ENCODE data around the gene HMCN1.

The HMCN1 gene

GRCh38 chr1:185960422-185961321 is 226.5 kb downstream of the HMCN1 start:
- no peak overlapping the region for H3K9ac ChIP-seq (ENCODE audit: low read length in 2 of 2)
- H3K4me1 ChIP-seq (ENCODE audit: control insufficient read depth, insufficient read depth, low read length): no peaks in the 10 kb centered on the region
- H3K36me3 ChIP-seq (ENCODE audit: control insufficient read depth in 2 of 2, insufficient read depth in 2 of 2, low read length in 2 of 2): no peaks in the 10 kb centered on the region
- no peaks in the 10 kb centered on the region for H3K27me3 ChIP-seq (ENCODE audit: control insufficient read depth in 1 of 2, insufficient read depth in 2 of 2, low read length in 2 of 2)
- H3K9me3 ChIP-seq (ENCODE audit: control insufficient read depth in 2 of 2, low read length in 2 of 2): no peaks in the 10 kb centered on the region
- no peak overlapping the region for H3K4me3 ChIP-seq (ENCODE audit: low read length in 2 of 2)
- H3K27ac ChIP-seq (ENCODE audit: low read length): no peak overlapping the region

GRCh38 chr1:185961664-185962063 is 227.5 kb downstream of the HMCN1 start:
- Histone ChIP-seq H3K4me1 (ENCODE audit: control insufficient read depth, insufficient read depth, low read length) (no peaks in the 10 kb centered on the region), H3K4me3 (ENCODE audit: low read length in 2 of 2) (no peak overlapping the region), H3K27ac (ENCODE audit: low read length) (no peak overlapping the region), H3K36me3 (ENCODE audit: control insufficient read depth in 2 of 2, insufficient read depth in 2 of 2, low read length in 2 of 2) (no peaks in the 10 kb centered on the region), H3K9me3 (ENCODE audit: control insufficient read depth in 2 of 2, low read length in 2 of 2) (no peaks in the 10 kb centered on the region), H3K9ac (ENCODE audit: low read length in 2 of 2) (no peak overlapping the region), H3K27me3 (ENCODE audit: control insufficient read depth in 1 of 2, insufficient read depth in 2 of 2, low read length in 2 of 2) (no peaks in the 10 kb centered on the region)

- no peak overlapping the region for H3K9ac ChIP-seq (ENCODE audit: low read length in 2 of 2)
- H3K27me3 ChIP-seq (ENCODE audit: control insufficient read depth in 1 of 2, insufficient read depth in 2 of 2, low read length in 2 of 2): no peaks in the 10 kb centered on the region
- no peak overlapping the region for H3K4me3 ChIP-seq (ENCODE audit: low read length in 2 of 2)
- H3K9me3 ChIP-seq (ENCODE audit: control insufficient read depth in 2 of 2, low read length in 2 of 2): no peaks in the 10 kb centered on the region
- H3K36me3 ChIP-seq (ENCODE audit: control insufficient read depth in 2 of 2, insufficient read depth in 2 of 2, low read length in 2 of 2): no peaks in the 10 kb centered on the region
- no peak overlapping the region for H3K27ac ChIP-seq (ENCODE audit: low read length)
- no peaks in the 10 kb centered on the region for H3K4me1 ChIP-seq (ENCODE audit: control insufficient read depth, insufficient read depth, low read length)
These were observed 230.8 kb downstream of the HMCN1 start for GRCh38 chr1:185964946-185965345.

- H3K4me3 ChIP-seq (ENCODE audit: low read length in 2 of 2): no peak overlapping the region
- no peak overlapping the region for H3K27ac ChIP-seq (ENCODE audit: low read length)
- H3K9me3 ChIP-seq (ENCODE audit: control insufficient read depth in 2 of 2, low read length in 2 of 2): no peaks in the 10 kb centered on the region
- H3K4me1 ChIP-seq (ENCODE audit: control insufficient read depth, insufficient read depth, low read length): no peaks in the 10 kb centered on the region
- H3K9ac ChIP-seq (ENCODE audit: low read length in 2 of 2): no peak overlapping the region
- no peaks in the 10 kb centered on the region for H3K36me3 ChIP-seq (ENCODE audit: control insufficient read depth in 2 of 2, insufficient read depth in 2 of 2, low read length in 2 of 2)
- H3K27me3 ChIP-seq (ENCODE audit: control insufficient read depth in 1 of 2, insufficient read depth in 2 of 2, low read length in 2 of 2): no peaks in the 10 kb centered on the region
These were observed 231.7 kb downstream of the HMCN1 start for GRCh38 chr1:185965870-185966269.

GRCh38 chr1:185966471-185966870 is 232.3 kb downstream of the HMCN1 start:
- no peak overlapping the region for H3K9ac ChIP-seq (ENCODE audit: low read length in 2 of 2)
- H3K4me3 ChIP-seq (ENCODE audit: low read length in 2 of 2): no peak overlapping the region
- H3K27me3 ChIP-seq (ENCODE audit: control insufficient read depth in 1 of 2, insufficient read depth in 2 of 2, low read length in 2 of 2): no peaks in the 10 kb centered on the region
- H3K36me3 ChIP-seq (ENCODE audit: control insufficient read depth in 2 of 2, insufficient read depth in 2 of 2, low read length in 2 of 2): no peaks in the 10 kb centered on the region
- no peak overlapping the region for H3K27ac ChIP-seq (ENCODE audit: low read length)
- no peaks in the 10 kb centered on the region for H3K4me1 ChIP-seq (ENCODE audit: control insufficient read depth, insufficient read depth, low read length)
- H3K9me3 ChIP-seq (ENCODE audit: control insufficient read depth in 2 of 2, low read length in 2 of 2): no peaks in the 10 kb centered on the region

- Histone ChIP-seq H3K9ac (ENCODE audit: low read length in 2 of 2) (no peak overlapping the region), H3K4me3 (ENCODE audit: low read length in 2 of 2) (no peak overlapping the region), H3K27me3 (ENCODE audit: control insufficient read depth in 1 of 2, insufficient read depth in 2 of 2, low read length in 2 of 2) (no peaks in the 10 kb centered on the region), H3K27ac (ENCODE audit: low read length) (no peak overlapping the region), H3K9me3 (ENCODE audit: control insufficient read depth in 2 of 2, low read length in 2 of 2) (no peaks in the 10 kb centered on the region), H3K4me1 (ENCODE audit: control insufficient read depth, insufficient read depth, low read length) (no peaks in the 10 kb centered on the region), H3K36me3 (ENCODE audit: control insufficient read depth in 2 of 2, insufficient read depth in 2 of 2, low read length in 2 of 2) (no peaks in the 10 kb centered on the region)
These were observed 234.8 kb downstream of the HMCN1 start for GRCh38 chr1:185969028-185969427.

GRCh38 chr1:185969524-185969991 is 235.4 kb downstream of the HMCN1 start:
- no peak overlapping the region for H3K4me3 ChIP-seq (ENCODE audit: low read length in 2 of 2)
- H3K36me3 ChIP-seq (ENCODE audit: control insufficient read depth in 2 of 2, insufficient read depth in 2 of 2, low read length in 2 of 2): no peaks in the 10 kb centered on the region
- no peaks in the 10 kb centered on the region for H3K4me1 ChIP-seq (ENCODE audit: control insufficient read depth, insufficient read depth, low read length)
- H3K9ac ChIP-seq (ENCODE audit: low read length in 2 of 2): no peak overlapping the region
- H3K27me3 ChIP-seq (ENCODE audit: control insufficient read depth in 1 of 2, insufficient read depth in 2 of 2, low read length in 2 of 2): no peaks in the 10 kb centered on the region
- H3K27ac ChIP-seq (ENCODE audit: low read length): no peak overlapping the region
- H3K9me3 ChIP-seq (ENCODE audit: control insufficient read depth in 2 of 2, low read length in 2 of 2): no peaks in the 10 kb centered on the region

- no peak overlapping the region for H3K9ac ChIP-seq (ENCODE audit: low read length in 2 of 2)
- H3K4me1 ChIP-seq (ENCODE audit: control insufficient read depth, insufficient read depth, low read length): no peaks in the 10 kb centered on the region
These were observed 237.5 kb downstream of the HMCN1 start for GRCh38 chr1:185971688-185972087.

GRCh38 chr1:185972096-185972850 is 238.1 kb downstream of the HMCN1 start:
- no peak overlapping the region for H3K4me3 ChIP-seq (ENCODE audit: low read length in 2 of 2)
- no peak overlapping the region for H3K9ac ChIP-seq (ENCODE audit: low read length in 2 of 2)
- H3K27me3 ChIP-seq (ENCODE audit: control insufficient read depth in 1 of 2, insufficient read depth in 2 of 2, low read length in 2 of 2): no peaks in the 10 kb centered on the region
- no peak overlapping the region for H3K27ac ChIP-seq (ENCODE audit: low read length)
- no peaks in the 10 kb centered on the region for H3K9me3 ChIP-seq (ENCODE audit: control insufficient read depth in 2 of 2, low read length in 2 of 2)
- no peaks in the 10 kb centered on the region for H3K36me3 ChIP-seq (ENCODE audit: control insufficient read depth in 2 of 2, insufficient read depth in 2 of 2, low read length in 2 of 2)
- no peaks in the 10 kb centered on the region for H3K4me1 ChIP-seq (ENCODE audit: control insufficient read depth, insufficient read depth, low read length)

More at GRCh38 chr1:185971688-185972087, 237.5 kb downstream of the HMCN1 start:
- Histone ChIP-seq H3K9me3 (ENCODE audit: control insufficient read depth in 2 of 2, low read length in 2 of 2) (no peaks in the 10 kb centered on the region), H3K36me3 (ENCODE audit: control insufficient read depth in 2 of 2, insufficient read depth in 2 of 2, low read length in 2 of 2) (no peaks in the 10 kb centered on the region), H3K27ac (ENCODE audit: low read length) (no peak overlapping the region), H3K4me3 (ENCODE audit: low read length in 2 of 2) (no peak overlapping the region), H3K27me3 (ENCODE audit: control insufficient read depth in 1 of 2, insufficient read depth in 2 of 2, low read length in 2 of 2) (no peaks in the 10 kb centered on the region)

- H3K36me3 ChIP-seq (ENCODE audit: control insufficient read depth in 2 of 2, insufficient read depth in 2 of 2, low read length in 2 of 2): no peaks in the 10 kb centered on the region
- no peak overlapping the region for H3K4me3 ChIP-seq (ENCODE audit: low read length in 2 of 2)
- no peaks in the 10 kb centered on the region for H3K4me1 ChIP-seq (ENCODE audit: control insufficient read depth, insufficient read depth, low read length)
- H3K27me3 ChIP-seq (ENCODE audit: control insufficient read depth in 1 of 2, insufficient read depth in 2 of 2, low read length in 2 of 2): no peaks in the 10 kb centered on the region
- H3K9me3 ChIP-seq (ENCODE audit: control insufficient read depth in 2 of 2, low read length in 2 of 2): no peaks in the 10 kb centered on the region
- no peak overlapping the region for H3K27ac ChIP-seq (ENCODE audit: low read length)
- H3K9ac ChIP-seq (ENCODE audit: low read length in 2 of 2): no peak overlapping the region
These were observed 239.5 kb downstream of the HMCN1 start for GRCh38 chr1:185973645-185974044.

Data from stomach smooth muscle (tissue), 2 donors.